GM21447 (cell line): ENCODE data around the gene STAM2.
A peak's percentile ranks its signal among the peaks of the same experiment; 100 is the strongest.
"Not testable (repeated sequence)": the region's sequence is repeated elsewhere in the genome, so short reads cannot be mapped to it uniquely, and the experiment has no call there.

ENCODE experiments used
- ATAC-seq: cut with Tn5 transposase; IDR thresholded peaks from one replicate; pipeline ENCODE4 v1.9.1; 2021; ENCODE audit not compliant: unreplicated experiment

The STAM2 gene

DNA sequence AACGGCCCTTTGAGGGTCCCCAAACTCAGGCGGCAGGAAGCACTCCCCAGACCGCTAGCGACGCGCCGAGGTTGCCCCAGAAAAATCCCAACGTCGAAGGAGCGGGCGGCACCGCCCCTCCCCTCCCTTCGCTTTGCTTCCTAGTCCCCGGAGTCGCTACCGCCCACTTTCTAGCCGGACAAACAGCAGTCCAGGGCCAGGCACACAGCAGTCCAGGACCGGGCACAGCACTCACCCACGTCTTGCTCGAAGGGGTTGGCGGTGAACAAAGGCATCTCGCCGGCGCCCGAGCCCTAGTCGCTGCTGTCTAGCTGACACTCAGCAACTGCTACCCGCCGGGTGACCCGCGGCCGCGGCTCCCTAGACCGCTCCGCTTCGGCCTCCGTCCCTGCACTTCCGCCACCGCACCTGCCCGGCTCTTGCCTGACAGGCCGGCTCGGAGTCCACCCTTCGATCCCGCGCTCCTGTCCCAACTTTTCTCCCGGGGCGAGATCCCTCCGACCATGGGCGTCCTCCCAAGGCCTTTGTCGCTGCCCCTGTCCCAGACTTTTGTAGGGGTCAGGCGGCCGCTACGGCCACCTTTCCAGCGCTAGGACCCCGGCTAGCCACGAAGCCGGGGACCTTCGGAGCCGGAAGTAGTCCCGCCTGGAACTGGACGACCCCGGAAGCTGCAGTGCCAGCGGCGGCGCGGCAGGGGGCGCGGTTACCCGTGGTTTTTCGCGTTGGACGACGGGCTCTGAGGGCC is at the start of gene STAM2:
TSS of gene STAM2 (minus strand) at position 396 of the 745 bp plus-strand sequence. CDS start at position 275, 121 bp downstream.
- ATAC-seq, result peak; percentile 78

DNA sequence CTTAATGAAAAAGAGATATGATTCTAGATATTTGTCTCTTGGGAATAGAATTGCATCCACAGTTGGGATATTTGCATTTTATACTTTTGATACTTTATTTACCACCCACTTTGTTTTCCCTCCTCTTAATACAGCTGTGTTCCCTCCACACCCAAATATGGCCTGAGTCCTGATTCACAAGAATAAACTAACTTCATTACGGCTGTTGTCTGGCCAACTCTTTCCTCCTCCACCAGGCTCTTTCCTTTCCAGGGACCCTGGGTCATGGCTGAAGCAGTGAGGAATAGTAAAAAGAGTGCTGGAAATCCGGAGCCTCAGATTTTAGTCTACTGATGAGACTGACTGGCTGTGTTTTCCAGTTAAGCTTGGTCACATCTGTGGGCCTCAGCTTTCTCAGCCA is 48.4 kb upstream of the STAM2 start:
- ATAC-seq, result no peak

DNA sequence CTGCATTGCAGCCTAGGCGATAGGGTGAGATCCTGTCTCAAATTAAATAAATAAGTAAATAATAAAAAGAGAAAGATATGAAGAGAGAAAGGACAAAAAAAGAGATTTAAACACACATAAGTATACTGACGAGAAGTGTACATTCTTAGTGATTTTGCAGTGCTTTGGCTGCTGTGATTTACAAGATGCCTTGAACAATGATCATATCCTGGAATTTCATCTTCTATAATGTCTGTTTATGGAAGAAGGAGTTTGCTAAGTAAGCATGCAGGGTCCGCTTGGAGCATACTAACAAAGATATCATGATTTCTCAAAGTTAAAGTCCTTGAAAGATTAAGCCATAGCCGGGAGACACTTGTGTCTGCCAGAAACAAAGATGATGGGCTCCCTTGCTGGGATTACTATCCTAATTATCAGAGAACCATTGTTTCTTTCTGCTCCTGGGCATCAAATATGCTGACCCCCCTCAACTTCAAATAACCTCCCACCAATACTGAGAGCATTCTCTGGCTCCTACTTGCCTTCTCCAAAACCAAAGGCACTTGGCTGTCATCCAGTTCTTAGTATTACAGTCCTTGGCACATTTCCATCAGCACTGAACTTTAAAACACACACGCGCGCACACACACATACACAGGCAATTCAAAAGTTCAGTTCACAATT is 47.5 kb upstream of the STAM2 start:
- no peak for ATAC-seq

DNA sequence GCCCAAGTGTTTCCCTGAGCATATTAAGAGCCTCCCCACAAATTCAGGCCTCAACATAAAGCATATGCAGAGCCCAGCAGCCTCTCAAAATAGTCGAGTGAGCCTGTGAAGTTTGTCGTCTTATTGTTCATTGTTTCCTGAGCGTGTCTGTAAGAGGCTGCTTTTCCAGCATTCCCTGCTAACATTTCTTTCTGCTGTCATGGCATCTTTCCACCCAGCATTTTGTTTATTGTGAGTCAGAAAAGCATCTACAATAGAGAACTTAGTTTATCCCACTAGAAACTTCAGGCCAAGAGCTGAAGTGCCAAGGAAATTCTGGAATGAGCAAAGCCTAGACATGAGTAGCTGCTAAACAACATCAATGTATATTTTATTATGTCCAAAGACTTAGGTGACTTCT is 46.3 kb upstream of the STAM2 start:
- no peak for ATAC-seq

DNA sequence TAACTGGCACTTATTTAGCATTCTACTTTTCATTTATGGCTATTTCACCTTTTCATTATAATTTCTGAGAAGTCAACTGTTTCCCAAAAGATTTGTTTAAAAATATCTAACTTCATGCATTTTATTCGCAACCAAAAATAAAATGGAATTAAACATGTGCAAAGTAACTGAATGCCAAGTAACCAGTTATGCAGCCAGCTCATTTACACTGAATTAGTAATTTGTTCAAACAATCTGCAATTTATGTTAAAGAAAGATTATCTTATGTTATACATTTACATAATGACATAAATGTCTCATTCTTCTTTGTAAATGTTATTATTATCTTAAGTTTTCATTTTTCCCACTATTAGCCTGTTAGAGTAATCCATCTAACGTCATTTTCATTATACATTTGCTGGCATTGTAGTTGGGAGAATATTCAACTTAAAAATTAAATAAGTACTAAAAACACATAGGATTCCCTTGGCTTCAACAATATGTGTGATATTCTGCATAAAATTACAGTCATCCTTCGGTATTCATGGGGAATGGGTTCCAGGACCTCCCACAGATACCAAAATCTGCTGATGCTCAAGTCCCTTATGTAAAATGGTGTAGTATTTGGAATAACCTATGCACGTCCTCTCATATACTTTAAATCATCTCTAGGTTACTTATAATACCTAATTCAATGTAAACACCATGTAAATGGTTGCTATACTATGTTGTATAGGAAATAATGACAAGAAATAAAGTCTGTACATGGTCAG is 43.7 kb upstream of the STAM2 start:
- no peak for ATAC-seq

DNA sequence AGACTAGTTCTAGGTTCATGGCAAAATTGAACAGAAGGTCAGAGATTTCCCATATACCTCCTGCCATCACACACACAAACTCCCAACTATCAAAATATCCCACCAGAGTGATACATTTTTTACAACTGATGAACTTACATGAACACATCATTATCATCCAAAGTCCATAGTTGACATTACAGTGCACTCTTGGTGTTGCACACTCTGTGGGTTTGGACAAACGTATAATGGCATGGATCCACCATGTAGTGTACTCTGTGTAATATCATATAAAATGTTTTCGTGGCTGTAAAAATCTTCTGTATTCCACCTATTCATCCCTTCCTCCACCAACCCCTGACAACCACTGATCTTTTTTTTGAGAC is 25.9 kb upstream of the STAM2 start:
- ATAC-seq, result no peak

DNA sequence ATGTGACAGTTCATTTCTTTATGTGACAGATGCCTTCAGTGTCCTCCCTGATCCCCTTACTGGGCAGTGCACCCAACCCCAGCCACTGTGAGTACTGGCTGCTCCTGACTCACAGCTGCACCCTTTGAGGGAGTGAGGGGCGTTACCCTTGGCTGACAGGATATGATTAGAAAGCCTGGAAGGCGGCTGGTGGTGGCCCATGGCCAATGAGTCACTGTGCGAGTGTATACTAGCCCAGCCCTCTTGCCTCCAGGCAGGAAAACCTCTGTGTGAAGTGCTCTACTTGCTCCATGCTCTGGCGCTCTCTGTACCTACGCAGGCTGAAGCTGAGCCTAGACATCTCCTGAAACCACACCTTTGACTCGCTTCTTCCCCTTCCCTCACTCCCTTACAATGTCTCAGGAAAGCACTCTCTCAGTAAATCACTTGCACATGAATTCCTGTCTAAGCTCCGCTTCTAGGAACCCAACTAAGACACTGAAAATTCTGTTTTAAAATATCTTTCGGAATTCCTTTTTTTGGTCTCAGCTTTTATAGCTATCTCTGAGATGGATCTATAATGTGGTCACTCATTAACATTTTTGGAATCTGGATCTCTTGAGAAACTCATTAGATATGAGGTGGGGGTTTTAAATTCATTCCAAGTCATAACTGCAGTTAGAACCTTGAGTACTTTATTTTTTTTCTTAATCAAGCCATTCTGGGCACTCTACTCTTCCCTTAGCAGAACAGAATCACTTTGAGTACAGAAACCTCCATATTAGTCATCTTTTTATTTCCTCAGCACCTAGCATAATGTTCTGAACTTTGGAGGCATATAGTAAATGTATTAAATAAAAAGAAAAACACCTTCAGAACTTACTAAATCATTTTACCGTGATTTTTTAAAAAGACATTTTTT is 25.3 kb upstream of the STAM2 start:
- no peak for ATAC-seq

DNA sequence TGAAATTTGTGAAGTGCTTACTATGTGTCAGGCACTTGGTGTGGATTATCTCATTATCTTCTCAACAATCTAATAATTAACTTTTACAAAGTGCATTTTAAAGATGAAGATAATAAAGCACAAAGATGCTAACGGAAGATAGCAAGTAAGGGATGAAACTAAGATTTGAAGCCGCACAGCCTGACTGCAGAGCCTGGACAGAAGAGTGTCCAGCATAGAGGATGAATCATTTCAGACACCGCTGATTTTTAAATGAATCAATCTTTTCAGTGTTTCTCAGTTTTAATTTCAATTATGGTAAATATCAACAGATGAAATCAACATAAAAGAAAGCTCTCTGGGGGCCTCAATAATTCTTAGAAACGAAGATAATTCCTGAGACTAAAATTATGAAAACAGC is 24.5 kb upstream of the STAM2 start:
- ATAC-seq, result no peak

DNA sequence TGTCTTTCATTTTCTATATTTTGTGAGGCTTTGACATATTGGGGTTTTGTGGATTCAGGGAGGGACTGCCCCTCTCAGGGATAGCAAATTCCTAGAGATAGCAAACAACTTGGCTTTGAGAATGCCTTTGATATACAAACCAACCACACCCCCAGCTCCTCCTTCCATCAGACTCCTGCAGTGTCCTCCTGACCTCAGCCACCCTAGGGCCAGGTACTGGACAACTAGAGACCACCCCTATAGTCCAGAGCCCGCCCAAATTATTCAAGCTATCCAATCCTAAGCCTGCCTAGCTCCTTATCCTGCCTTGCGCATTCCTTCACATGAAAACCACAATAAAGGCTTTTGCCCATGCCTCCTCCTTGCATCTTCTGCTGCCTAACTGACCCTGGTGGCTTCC is 22.9 kb upstream of the STAM2 start:
- no peak for ATAC-seq

DNA sequence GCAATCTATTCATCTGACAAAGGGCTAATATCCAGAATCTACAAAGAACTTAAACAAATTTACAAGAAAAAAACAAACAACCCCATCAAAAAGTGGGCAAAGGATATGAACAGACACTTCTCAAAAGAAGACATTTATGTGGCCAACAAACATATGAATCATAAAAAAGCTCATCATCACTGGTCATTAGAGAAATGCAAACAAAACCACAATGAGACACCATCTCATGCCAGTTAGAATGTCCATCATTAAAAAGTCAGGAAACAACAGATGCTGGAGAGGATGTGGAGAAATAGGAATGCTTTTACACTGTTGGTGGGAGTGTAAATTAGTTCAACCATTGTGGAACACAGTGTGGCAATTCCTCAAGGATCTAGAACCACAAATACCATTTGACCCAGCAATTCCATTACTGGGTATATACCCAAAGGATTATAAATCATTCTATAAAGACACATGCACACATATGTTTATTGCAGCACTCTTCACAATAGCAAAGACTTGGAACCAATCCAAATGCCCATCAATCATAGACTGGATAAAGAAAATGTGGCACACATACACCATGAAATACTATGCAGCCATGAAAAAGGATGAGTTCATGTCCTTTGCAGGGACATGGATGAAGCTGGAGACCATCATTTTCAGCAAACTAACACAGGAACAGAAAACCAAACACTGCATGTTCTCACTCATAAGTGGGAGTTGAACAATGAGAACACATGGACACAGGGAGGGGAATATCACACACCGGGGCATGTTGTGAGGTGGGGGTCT is 22.1 kb upstream of the STAM2 start:
- not testable (repeated sequence) for ATAC-seq

DNA sequence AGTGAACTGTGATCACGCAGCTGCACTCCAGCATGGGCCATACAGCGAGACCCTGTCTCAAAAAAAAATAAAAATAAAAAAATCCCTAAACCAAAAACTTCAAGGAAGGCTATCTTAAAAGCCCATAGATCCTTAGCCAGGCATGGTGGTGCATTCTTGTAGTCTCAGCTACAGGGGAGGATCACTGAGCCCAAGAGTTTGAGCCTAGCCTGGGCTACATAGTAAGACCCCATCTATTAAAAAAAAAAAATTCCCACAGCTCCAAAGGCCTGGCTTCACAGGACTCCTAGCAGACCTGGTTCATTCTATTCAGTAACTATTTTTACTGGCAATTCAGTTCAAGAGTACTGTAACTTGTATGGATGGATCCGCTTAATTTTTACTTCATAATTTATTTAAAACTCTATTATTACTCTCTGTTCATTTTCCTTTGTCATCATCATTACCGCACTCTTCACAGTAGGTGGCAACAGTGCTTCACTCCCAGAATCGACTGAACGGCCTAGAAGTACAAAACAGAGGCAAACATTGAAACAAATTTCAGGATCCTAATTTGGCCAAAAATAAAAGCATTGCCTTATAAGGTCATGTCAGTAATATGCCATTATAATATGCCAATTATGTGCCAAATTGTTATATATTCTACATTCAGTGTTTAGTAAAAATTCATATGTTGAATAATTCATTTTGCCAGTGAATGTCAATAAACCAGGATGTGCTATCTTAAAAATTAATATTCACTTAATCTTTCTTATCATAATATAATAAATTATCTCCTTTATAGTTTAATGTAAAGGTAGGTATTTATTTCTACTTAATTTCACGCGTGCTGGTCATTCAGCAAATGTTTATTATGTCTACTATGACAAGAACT is 14.3 kb upstream of the STAM2 start:
- peak; percentile 61 for ATAC-seq

DNA sequence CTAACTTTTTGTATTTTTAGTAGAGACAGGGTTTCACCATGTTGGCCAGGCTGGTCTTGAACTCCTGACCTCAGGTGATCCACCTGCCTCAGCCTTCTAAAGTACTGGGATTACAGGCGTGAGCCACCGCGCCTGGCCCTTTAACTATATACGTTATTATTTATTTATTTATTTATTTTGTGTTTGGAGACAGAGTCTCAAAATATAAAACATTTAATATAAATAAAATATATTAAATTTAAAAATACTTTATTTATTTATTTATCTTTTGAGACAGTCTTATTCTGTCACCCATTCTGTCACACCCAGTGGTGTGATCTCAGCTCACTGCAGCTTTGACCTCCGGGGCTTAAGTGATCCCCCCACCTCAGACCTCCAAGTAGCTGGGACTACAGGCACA is 11.2 kb upstream of the STAM2 start:
- not testable (repeated sequence) for ATAC-seq

DNA sequence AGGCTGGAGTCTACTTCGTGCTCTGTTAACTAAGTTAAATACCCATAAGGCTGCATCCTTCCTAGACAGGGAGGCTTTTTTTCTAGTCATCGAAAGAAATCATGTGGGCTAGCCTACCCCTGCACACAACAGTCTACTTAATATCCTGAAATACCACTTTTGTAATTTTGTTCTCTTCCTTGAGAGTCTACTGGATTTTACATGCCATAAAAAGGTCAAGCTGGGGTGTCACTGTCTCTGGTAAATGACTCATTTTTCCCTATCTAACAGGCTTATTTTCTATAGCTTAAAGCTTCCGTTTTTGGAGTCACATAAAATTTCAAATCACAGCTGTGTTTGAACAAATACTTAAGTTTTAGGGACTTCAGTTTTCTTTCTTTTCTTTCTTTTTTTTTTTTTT is 10.7 kb upstream of the STAM2 start:
- no peak for ATAC-seq

DNA sequence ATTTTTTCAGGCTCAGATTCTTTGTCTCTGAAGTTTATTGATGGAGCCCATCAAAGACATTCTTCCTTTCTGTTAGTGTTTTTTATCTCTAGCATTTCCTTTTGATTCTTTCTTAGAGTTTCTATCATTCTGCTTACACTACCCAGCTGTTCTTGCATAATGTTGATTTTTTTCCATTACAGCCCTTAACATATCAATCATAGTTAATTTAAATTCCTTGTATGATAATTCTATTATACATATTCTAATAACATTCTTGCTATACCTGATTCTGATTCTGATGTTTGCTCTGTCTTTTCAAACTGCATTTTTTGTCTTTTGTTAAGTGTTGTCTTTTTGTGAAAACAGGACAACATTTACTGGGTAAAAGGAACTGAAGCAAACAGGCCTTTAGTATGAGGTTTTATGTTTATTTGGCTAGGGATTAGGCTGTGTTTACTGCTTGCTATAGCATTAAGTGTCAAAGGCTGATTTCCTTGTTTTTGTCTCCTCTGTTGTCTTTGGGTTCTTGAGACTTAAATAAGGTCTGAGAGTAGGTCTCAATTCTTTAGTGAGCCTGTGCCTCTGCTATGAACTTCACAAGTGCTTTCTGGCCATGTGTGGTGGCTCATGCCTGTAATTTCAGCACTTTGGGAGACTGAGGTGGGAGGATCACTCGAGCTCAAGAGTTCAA is 8.0 kb upstream of the STAM2 start:
- no peak for ATAC-seq

DNA sequence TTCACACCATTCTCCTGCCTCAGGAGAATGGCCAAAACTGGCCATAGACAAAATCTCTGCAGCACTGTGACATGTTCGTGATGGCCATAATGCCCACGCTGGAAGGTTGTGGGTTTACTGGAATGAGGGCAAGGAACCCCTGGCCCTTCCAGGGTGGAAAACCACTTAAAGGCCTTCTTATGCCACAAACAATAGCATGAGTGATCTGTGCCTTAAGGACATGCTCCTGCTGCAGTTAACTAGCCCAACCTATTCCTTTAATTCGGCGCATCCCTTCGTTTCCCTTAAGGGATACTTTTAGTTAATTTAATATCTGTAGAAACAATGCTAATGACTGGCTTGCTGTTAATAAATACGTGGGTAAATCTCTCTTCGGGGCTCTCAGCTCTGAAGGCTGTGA is 2.1 kb upstream of the STAM2 start:
- not testable (repeated sequence) for ATAC-seq

DNA sequence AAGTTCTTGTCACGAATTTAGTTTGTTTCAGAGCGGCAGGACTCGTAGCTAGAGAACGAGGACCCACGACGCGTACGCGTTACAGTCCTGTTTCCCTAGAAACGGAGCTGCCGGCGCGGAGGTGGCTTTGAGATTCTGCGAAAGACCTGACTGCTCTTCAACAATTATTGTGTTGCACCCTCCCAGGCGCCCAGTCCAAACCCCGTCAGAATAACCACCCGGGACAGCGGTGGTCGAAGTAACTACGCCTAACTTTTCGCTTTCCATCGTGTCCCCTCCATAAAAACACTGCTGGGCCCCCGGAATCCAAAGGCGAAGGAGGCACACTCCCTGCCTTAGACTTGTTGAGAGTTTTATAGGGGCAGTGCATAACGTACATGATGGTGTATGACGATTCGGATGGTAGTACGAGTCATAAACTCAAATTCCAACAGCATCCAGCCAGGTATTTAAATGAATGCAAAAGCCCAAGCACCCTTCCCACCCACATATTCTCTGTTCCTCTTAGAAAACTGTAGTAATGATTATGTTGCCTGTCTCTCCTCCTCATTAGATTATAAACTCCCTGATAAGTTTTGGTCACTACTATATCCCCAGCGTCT is 651 bp upstream of the STAM2 start:
- peak; percentile 4 for ATAC-seq

DNA sequence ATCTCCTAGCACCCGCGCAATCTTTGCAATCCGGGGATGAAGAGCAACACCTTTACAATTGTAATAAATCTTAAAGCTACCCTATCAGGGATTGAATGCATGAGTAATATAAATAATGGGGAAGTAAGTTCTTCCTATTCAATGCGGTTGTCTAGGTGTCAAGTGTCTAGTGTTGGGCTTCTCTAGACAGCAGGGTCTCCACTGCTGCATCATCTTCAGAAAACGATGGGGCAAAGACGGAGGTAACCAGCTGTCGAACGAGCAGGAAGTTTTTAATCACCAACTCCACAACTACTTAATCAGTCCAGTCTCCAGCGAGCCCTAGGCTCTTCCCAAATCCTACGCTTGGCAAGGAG is 573 bp downstream of the STAM2 start:
- peak; percentile 24 for ATAC-seq

DNA sequence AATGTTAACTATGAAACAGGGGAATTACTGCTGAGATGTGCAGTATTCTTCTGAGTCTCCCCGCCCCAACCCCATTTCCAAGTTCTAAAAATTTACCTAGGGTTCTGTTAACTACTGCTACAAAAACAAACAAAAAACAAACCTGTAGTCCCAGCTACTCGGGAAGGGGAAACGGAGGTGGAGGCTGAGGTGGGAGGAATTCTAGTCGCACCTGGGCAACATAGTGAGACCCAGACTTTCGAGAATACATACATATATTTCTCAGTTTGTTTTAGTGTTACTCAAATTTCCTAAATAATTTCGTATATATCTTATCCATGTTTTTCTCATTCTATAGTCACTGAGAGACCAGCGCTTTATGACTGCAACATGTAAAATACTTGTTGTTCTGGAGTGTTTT is 989 bp downstream of the STAM2 start:
- ATAC-seq, result no peak
